Smooth muscle cell (in vitro differentiated cells): ENCODE data around the gene PWP1. TPM values are rescaled to one million over a fixed set of nuclear protein-coding genes. Genes with fewer than 3 reads are reported as not detected.

Experiments used
- DNase-seq: peaks from one replicate; lab custom pipeline; 2025; ENCODE audit not compliant: unreplicated experiment; lab: John Stamatoyannopoulos, UW
- H2AFZ ChIP-seq: fragments of 200-600 bp; sonication (generic); 2 replicates; pipeline ENCODE4 v1.6.0; 2016; ENCODE audit warnings: antibody characterized with exemption, low read depth, mild to moderate bottlenecking
- H3F3A ChIP-seq: fragments of 200-600 bp; sonication (generic); 2 replicates; pipeline ENCODE4 v1.6.0; 2017; ENCODE audit warnings: antibody characterized with exemption, low read depth
- H3K27ac ChIP-seq: fragments of 200-600 bp; sonication (generic); 2 replicates; pipeline ENCODE4 v1.5.1; 2016; ENCODE audit warnings: low read depth, mild to moderate bottlenecking
- H3K27me3 ChIP-seq: fragments of 200-600 bp; sonication (generic); 2 replicates; pipeline ENCODE4 v1.6.1; 2016; ENCODE audit warnings: low read depth, mild to moderate bottlenecking
- H3K36me3 ChIP-seq: fragments of 200-600 bp; sonication (generic); 2 replicates; pipeline ENCODE4 v1.5.1; 2016; ENCODE audit warnings: low read depth
- H3K4me1 ChIP-seq: fragments of 200-600 bp; sonication (generic); 2 replicates; pipeline ENCODE4 v1.5.1; 2016; ENCODE audit warnings: low read depth
- H3K4me2 ChIP-seq: fragments of 200-600 bp; sonication (generic); 2 replicates; pipeline ENCODE4 v1.6.0; 2016; ENCODE audit warnings: mild to moderate bottlenecking
- H3K4me3 ChIP-seq: fragments of 200-600 bp; sonication (generic); 2 replicates; pipeline ENCODE4 v1.5.1; 2016; ENCODE audit warnings: mild to moderate bottlenecking
- H3K79me2 ChIP-seq: fragments of 200-600 bp; sonication (generic); 2 replicates; pipeline ENCODE4 v1.6.0; 2016; ENCODE audit warnings: low read depth, mild to moderate bottlenecking
- H3K9ac ChIP-seq: fragments of 200-600 bp; sonication (generic); 2 replicates; pipeline ENCODE4 v1.6.0; 2016; ENCODE audit warnings: low read depth
- H3K9me3 ChIP-seq: fragments of 200-600 bp; sonication (generic); replicated peaks from 2 replicates; pipeline ENCODE4 v1.5.1; 2016; ENCODE audit warnings: low read depth
- H4K20me1 ChIP-seq: fragments of 200-600 bp; sonication (generic); 2 replicates; pipeline ENCODE4 v1.6.0; 2016; ENCODE audit warnings: low read depth
- CTCF ChIP-seq: fragments of 200-600 bp; sonication (generic); IDR thresholded peaks from 2 replicates; pipeline ENCODE4 v1.5.1; 2017; ENCODE audit warnings: borderline replicate concordance, mild to moderate bottlenecking, antibody characterized with exemption; ENCODE audit not compliant: insufficient read depth, poor library complexity, severe bottlenecking
- WGBS: methylation state at CpG from one replicate; pipeline ENCODE4 v1.1.7; 2016; ENCODE audit warnings: low lambda C conversion rate; 5-methylcytosine and 5-hydroxymethylcytosine counted together
- polyA plus RNA-seq: library from polyadenylated mRNA; unstranded; fragments of >200 nt; fragmentation: Nextera tagmentation; extraction: Ambion mirVana; gene quantifications from 2 replicates; pipeline ENCODE4 v1.2.1, GENCODE V29; 2016
- total RNA-seq: library from RNA; depleted of rRNA; stranded (reverse); fragments of >200 nt; gene quantifications from 2 replicates; pipeline ENCODE4 v1.2.3, GENCODE V29; 2014

The PWP1 gene
- 59.6 and 77.9 TPM in 2 replicates for total RNA-seq
- polyA plus RNA-seq, result 68.3 and 75.1 TPM in 2 replicates

- H3K36me3 ChIP-seq, result peaks cover 16% of the 10 kb centered on the region
- H4K20me1 ChIP-seq, result no peaks in the 10 kb centered on the region
- H3K4me3 ChIP-seq, result peak within 1 kb of the TSS; percentile 69
- peaks cover 21% of the 10 kb centered on the region for H3K79me2 ChIP-seq
- H2AFZ ChIP-seq, result peak within 1 kb of the TSS; percentile 78
- H3K27ac ChIP-seq, result peak within 1 kb of the TSS; percentile 71
- under 1% methylated on average over 51 of the region's 51 CpGs for WGBS
- H3K9ac ChIP-seq, result peak within 1 kb of the TSS; percentile 88
- H3K4me1 ChIP-seq, result peaks cover 8% of the 10 kb centered on the region
- H3F3A ChIP-seq, result no peaks in the 10 kb centered on the region
- H3K4me2 ChIP-seq, result peak within 1 kb of the TSS; percentile 98
- peak; percentile 86 for DNase-seq
- no peak for TF ChIP-seq CTCF
- H3K27me3 ChIP-seq, result no peaks in the 10 kb centered on the region
- H3K9me3 ChIP-seq, result no peaks in the 10 kb centered on the region
Measured at GRCh38 chr12:107685360-107686248, at the start of gene PWP1. PWP1 (plus strand) TSS chr12:107685799; CDS start chr12:107685900, 101 bp downstream.

- Histone ChIP-seq H3K4me1 (peaks cover 10% of the 10 kb centered on the region), H3K9me3 (no peaks in the 10 kb centered on the region), H4K20me1 (no peaks in the 10 kb centered on the region), H3K4me3 (no peak overlapping the region), H3K27me3 (peaks cover 12% of the 10 kb centered on the region), H2AFZ (no peak overlapping the region), H3F3A (no peaks in the 10 kb centered on the region), H3K79me2 (no peaks in the 10 kb centered on the region), H3K27ac (no peak overlapping the region), H3K36me3 (no peaks in the 10 kb centered on the region), H3K9ac (no peak overlapping the region), H3K4me2 (no peak overlapping the region)
- no peak for TF ChIP-seq CTCF
- no peak for DNase-seq
Measured at GRCh38 chr12:107641154-107641553, 44.4 kb upstream of the PWP1 start.

- H2AFZ ChIP-seq, result no peak overlapping the region
Measured at GRCh38 chr12:107642240-107642639, 43.4 kb upstream of the PWP1 start.

More at GRCh38 chr12:107642240-107642639, 43.4 kb upstream of the PWP1 start:
- Histone ChIP-seq H3K27ac (no peak overlapping the region), H4K20me1 (no peaks in the 10 kb centered on the region), H3F3A (no peaks in the 10 kb centered on the region), H3K9me3 (no peaks in the 10 kb centered on the region), H3K79me2 (no peaks in the 10 kb centered on the region), H3K4me3 (no peak overlapping the region), H3K27me3 (peaks cover 12% of the 10 kb centered on the region), H3K4me1 (peaks cover 17% of the 10 kb centered on the region), H3K9ac (no peak overlapping the region), H3K4me2 (no peak overlapping the region), H3K36me3 (no peaks in the 10 kb centered on the region)
- 85% methylated on average over 5 of the region's 5 CpGs for WGBS
- TF ChIP-seq CTCF, result no peak
- DNase-seq, result no peak
